ENCODE results near the gene NMNAT2. TPM values are rescaled to one million over a fixed set of nuclear protein-coding genes. Genes with fewer than 3 reads are reported as not detected.

NMNAT2 gene
- total and polyA plus RNA-seq, 2 of the 4 experiments (the other 2 are of a cell fraction) = 0.36 to 2.4 TPM

DNA sequence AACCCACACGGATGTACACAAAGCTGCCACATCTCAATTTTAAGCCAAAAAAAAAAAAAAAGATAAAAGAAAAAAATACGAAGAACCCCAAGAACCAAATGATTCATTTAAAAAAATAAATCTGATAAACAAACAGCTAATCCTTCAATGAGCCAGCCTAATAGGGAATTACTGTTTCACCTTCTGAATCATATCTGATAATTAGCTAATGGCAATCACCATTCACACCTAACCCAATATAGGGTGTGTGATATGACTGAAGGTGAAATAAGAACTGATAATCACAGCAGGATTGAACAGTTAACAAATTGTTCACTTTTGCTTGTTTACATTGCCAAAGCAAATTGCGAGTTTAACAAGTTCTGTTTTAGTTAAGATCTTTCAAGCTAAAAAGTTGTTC lies 170.7 kb downstream of the NMNAT2 start:
- Histone ChIP-seq H3K56ac (ENCODE audit: extremely low read depth, insufficient read depth, low read length) (no peak overlapping the region), H3K18ac (ENCODE audit: low read depth, low read length) (no peak overlapping the region), H4K5ac (ENCODE audit: low read depth, low read length) (no peak overlapping the region), H3K36me3 (ENCODE audit: control insufficient read depth, insufficient read depth, low read length) (no peaks in the 10 kb centered on the region), H3K9me1 (ENCODE audit: insufficient read depth, low read length) (no peaks in the 10 kb centered on the region), H4K91ac (ENCODE audit: insufficient read depth, low read depth, low read length) (no peak overlapping the region), H2AK5ac (ENCODE audit: low read depth, low read length) (no peak overlapping the region), H2AFZ (replicated peaks; ENCODE audit: low read length, poor library complexity) (no peak overlapping the region), H3K4ac (ENCODE audit: low read depth, low read length) (no peak overlapping the region), H3K4me3 (ENCODE audit: insufficient read depth, low read depth, low read length) (no peak overlapping the region), H2BK15ac (ENCODE audit: low read depth, low read length) (no peak overlapping the region; the same call in 2 of the 3 replicates), H3K27ac (ENCODE audit: insufficient read depth, low read length) (no peak overlapping the region), H2BK20ac (ENCODE audit: low read depth, low read length) (no peak overlapping the region), H2BK120ac (ENCODE audit: low read depth, low read length) (no peak overlapping the region), H3K4me2 (ENCODE audit: low read depth, low read length) (no peak overlapping the region), H3K14ac (replicated peaks; ENCODE audit: low read depth, low read length) (no peak overlapping the region), H4K20me1 (ENCODE audit: insufficient read depth, low read length) (no peaks in the 10 kb centered on the region), H2BK5ac (ENCODE audit: low read depth, low read length, poor library complexity, severe bottlenecking) (no peak overlapping the region), H3K27me3 (ENCODE audit: control insufficient read depth, insufficient read depth, low read length) (no peaks in the 10 kb centered on the region), H2AK9ac (replicated peaks; ENCODE audit: low read depth, low read length, poor library complexity) (no peak overlapping the region), H4K8ac (ENCODE audit: low read depth in 2 of 2, low read length in 2 of 2) (no peak overlapping the region), H3K9me3 (ENCODE audit: control insufficient read depth, insufficient read depth, low read length) (peaks cover 3% of the 10 kb centered on the region; the same call in 1 of the 2 replicates), H3K79me1 (ENCODE audit: low read depth in 1 of 2, low read length in 2 of 2) (no peaks in the 10 kb centered on the region), H3K9ac (ENCODE audit: low read depth, low read length) (no peak overlapping the region), H3K23ac (ENCODE audit: low read depth, low read length) (no peak overlapping the region), H3K4me1 (ENCODE audit: control insufficient read depth, insufficient read depth, low read length) (no peaks in the 10 kb centered on the region)
- no CpG with 5 or more reads among the region's 3 CpGs for WGBS, 2 experiments (ENCODE audit: extremely low coverage in 2 of 2, insufficient read length in 1 of 2)
- ChIA-PET POLR2A (ENCODE audit: unreplicated experiment) (no interaction called here), CTCF (interaction anchor here (0.6 to 2.6 kb wide), 3 partner anchors 13 to 52 kb away, joined by 4 to 10 read pairs (median 5); no protein-coding TSS in a partner anchor)
- no TSS peak for BruUV-seq (replicated peaks)
- dilution Hi-C loops (cut with HindIII; ENCODE audit: low sequenced_read_pairs, unreplicated experiment) = no loop called here
- no peak for ATAC-seq (ENCODE audit: low read depth)
- DNase-seq = no peak
- intact Hi-C loops (cut with micrococcal nuclease) = no loop called here
- in situ Hi-C loops (cut with MboI; ENCODE audit: low sequenced_read_pairs) = loop anchor here (25.0 kb wide), 1 partner anchor 285 kb away; the partner anchor contains the start of gene SHCBP1L
- TF ChIP-seq CHD1 (IDR thresholded peaks at IDR 0.05; ENCODE audit: low read depth, low read length) = no peak
- no peak for TF ChIP-seq RAD21 (IDR thresholded peaks at IDR 0.05; ENCODE audit: low read length)
- TF ChIP-seq NFE2L2 (IDR thresholded peaks at IDR 0.05; ENCODE audit: low read depth, low read length) = no peak
- no peak for TF ChIP-seq SMC3 (IDR thresholded peaks at IDR 0.05; ENCODE audit: low read depth, low read length)
- no peak for TF ChIP-seq MAZ (IDR thresholded peaks at IDR 0.05; ENCODE audit: borderline replicate concordance, low read depth, low read length)
- no peak for TF ChIP-seq BHLHE40 (IDR thresholded peaks at IDR 0.05; ENCODE audit: low read depth, low read length)
- TF ChIP-seq, protein P1, sequence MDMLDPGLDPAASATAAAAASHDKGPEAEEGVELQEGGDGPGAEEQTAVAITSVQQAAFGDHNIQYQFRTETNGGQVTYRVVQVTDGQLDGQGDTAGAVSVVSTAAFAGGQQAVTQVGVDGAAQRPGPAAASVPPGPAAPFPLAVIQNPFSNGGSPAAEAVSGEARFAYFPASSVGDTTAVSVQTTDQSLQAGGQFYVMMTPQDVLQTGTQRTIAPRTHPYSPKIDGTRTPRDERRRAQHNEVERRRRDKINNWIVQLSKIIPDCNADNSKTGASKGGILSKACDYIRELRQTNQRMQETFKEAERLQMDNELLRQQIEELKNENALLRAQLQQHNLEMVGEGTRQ (IDR thresholded peaks at IDR 0.05; ENCODE audit: low read depth, low read length) = no peak
- TF ChIP-seq, protein P2, sequence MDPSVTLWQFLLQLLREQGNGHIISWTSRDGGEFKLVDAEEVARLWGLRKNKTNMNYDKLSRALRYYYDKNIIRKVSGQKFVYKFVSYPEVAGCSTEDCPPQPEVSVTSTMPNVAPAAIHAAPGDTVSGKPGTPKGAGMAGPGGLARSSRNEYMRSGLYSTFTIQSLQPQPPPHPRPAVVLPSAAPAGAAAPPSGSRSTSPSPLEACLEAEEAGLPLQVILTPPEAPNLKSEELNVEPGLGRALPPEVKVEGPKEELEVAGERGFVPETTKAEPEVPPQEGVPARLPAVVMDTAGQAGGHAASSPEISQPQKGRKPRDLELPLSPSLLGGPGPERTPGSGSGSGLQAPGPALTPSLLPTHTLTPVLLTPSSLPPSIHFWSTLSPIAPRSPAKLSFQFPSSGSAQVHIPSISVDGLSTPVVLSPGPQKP (IDR thresholded peaks at IDR 0.05; ENCODE audit: borderline replicate concordance, low read depth, low read length) = no peak
- TF ChIP-seq RFX5 (IDR thresholded peaks at IDR 0.05; ENCODE audit: low read depth, low read length) = no peak
- TF ChIP-seq CEBPB (IDR thresholded peaks at IDR 0.05; ENCODE audit: low read depth, low read length) = no peak
- TF ChIP-seq MXI1 (IDR thresholded peaks at IDR 0.05; ENCODE audit: borderline replicate concordance, low read depth, low read length) = no peak
- no peak for TF ChIP-seq MAFK (IDR thresholded peaks at IDR 0.05; ENCODE audit: low read depth, low read length)
- TF ChIP-seq, protein P3, sequence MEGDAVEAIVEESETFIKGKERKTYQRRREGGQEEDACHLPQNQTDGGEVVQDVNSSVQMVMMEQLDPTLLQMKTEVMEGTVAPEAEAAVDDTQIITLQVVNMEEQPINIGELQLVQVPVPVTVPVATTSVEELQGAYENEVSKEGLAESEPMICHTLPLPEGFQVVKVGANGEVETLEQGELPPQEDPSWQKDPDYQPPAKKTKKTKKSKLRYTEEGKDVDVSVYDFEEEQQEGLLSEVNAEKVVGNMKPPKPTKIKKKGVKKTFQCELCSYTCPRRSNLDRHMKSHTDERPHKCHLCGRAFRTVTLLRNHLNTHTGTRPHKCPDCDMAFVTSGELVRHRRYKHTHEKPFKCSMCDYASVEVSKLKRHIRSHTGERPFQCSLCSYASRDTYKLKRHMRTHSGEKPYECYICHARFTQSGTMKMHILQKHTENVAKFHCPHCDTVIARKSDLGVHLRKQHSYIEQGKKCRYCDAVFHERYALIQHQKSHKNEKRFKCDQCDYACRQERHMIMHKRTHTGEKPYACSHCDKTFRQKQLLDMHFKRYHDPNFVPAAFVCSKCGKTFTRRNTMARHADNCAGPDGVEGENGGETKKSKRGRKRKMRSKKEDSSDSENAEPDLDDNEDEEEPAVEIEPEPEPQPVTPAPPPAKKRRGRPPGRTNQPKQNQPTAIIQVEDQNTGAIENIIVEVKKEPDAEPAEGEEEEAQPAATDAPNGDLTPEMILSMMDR (conservative IDR thresholded peaks at IDR 0.05; ENCODE audit: low read depth, low read length) = no peak
- TF ChIP-seq POLR2A (IDR thresholded peaks at IDR 0.05; ENCODE audit: low read depth, low read length) = no peak
- no peak for TF ChIP-seq RCOR1 (IDR thresholded peaks at IDR 0.05; ENCODE audit: insufficient replicate concordance, low read length)
- TF ChIP-seq FOS (IDR thresholded peaks at IDR 0.05; ENCODE audit: low read depth, low read length) = no peak

All from IMR-90 (cell line).